Smooth muscle cell (in vitro differentiated cells): Measurements from ENCODE around the gene FARP1. TPM values are rescaled to one million over a fixed set of nuclear protein-coding genes. Genes with fewer than 3 reads are reported as not detected.

ENCODE experiments used
- DNase-seq: peaks from one replicate; lab custom pipeline; 2025; ENCODE audit not compliant: unreplicated experiment; lab: John Stamatoyannopoulos, UW
- H2AFZ ChIP-seq: fragments of 200-600 bp; sonication (generic); 2 replicates; pipeline ENCODE4 v1.6.0; 2016; ENCODE audit warnings: antibody characterized with exemption, low read depth, mild to moderate bottlenecking
- H3F3A ChIP-seq: fragments of 200-600 bp; sonication (generic); 2 replicates; pipeline ENCODE4 v1.6.0; 2017; ENCODE audit warnings: antibody characterized with exemption, low read depth
- H3K27ac ChIP-seq: fragments of 200-600 bp; sonication (generic); 2 replicates; pipeline ENCODE4 v1.5.1; 2016; ENCODE audit warnings: low read depth, mild to moderate bottlenecking
- H3K27me3 ChIP-seq: fragments of 200-600 bp; sonication (generic); 2 replicates; pipeline ENCODE4 v1.6.1; 2016; ENCODE audit warnings: low read depth, mild to moderate bottlenecking
- H3K36me3 ChIP-seq: fragments of 200-600 bp; sonication (generic); 2 replicates; pipeline ENCODE4 v1.5.1; 2016; ENCODE audit warnings: low read depth
- H3K4me1 ChIP-seq: fragments of 200-600 bp; sonication (generic); 2 replicates; pipeline ENCODE4 v1.5.1; 2016; ENCODE audit warnings: low read depth
- H3K4me2 ChIP-seq: fragments of 200-600 bp; sonication (generic); 2 replicates; pipeline ENCODE4 v1.6.0; 2016; ENCODE audit warnings: mild to moderate bottlenecking
- H3K4me3 ChIP-seq: fragments of 200-600 bp; sonication (generic); 2 replicates; pipeline ENCODE4 v1.5.1; 2016; ENCODE audit warnings: mild to moderate bottlenecking
- H3K79me2 ChIP-seq: fragments of 200-600 bp; sonication (generic); 2 replicates; pipeline ENCODE4 v1.6.0; 2016; ENCODE audit warnings: low read depth, mild to moderate bottlenecking
- H3K9ac ChIP-seq: fragments of 200-600 bp; sonication (generic); 2 replicates; pipeline ENCODE4 v1.6.0; 2016; ENCODE audit warnings: low read depth
- H3K9me3 ChIP-seq: fragments of 200-600 bp; sonication (generic); replicated peaks from 2 replicates; pipeline ENCODE4 v1.5.1; 2016; ENCODE audit warnings: low read depth
- H4K20me1 ChIP-seq: fragments of 200-600 bp; sonication (generic); 2 replicates; pipeline ENCODE4 v1.6.0; 2016; ENCODE audit warnings: low read depth
- CTCF ChIP-seq: fragments of 200-600 bp; sonication (generic); IDR thresholded peaks from 2 replicates; pipeline ENCODE4 v1.5.1; 2017; ENCODE audit warnings: borderline replicate concordance, mild to moderate bottlenecking, antibody characterized with exemption; ENCODE audit not compliant: insufficient read depth, poor library complexity, severe bottlenecking
- WGBS: methylation state at CpG from one replicate; pipeline ENCODE4 v1.1.7; 2016; ENCODE audit warnings: low lambda C conversion rate; 5-methylcytosine and 5-hydroxymethylcytosine counted together
- polyA plus RNA-seq: library from polyadenylated mRNA; unstranded; fragments of >200 nt; fragmentation: Nextera tagmentation; extraction: Ambion mirVana; gene quantifications from 2 replicates; pipeline ENCODE4 v1.2.1, GENCODE V29; 2016
- total RNA-seq: library from RNA; depleted of rRNA; stranded (reverse); fragments of >200 nt; gene quantifications from 2 replicates; pipeline ENCODE4 v1.2.3, GENCODE V29; 2014

Gene FARP1
- total and polyA plus RNA-seq, 2 experiments from 2014 or later = 59.4 to 104 TPM

- H3K4me2 ChIP-seq = no peak overlapping the region
- TF ChIP-seq CTCF = no peak
Measured at GRCh38 chr13:98246538-98247172, 103.8 kb downstream of the FARP1 start.

GRCh38 chr13:98251708-98252107, 108.8 kb downstream of the FARP1 start:
- peaks cover 17% of the 10 kb centered on the region for H3K4me1 ChIP-seq
- no peaks in the 10 kb centered on the region for H3K36me3 ChIP-seq
- no peak overlapping the region for H3K4me2 ChIP-seq
- no peak overlapping the region for H3K9ac ChIP-seq
- H3K4me3 ChIP-seq = no peak overlapping the region
- H2AFZ ChIP-seq = no peak overlapping the region
- no peaks in the 10 kb centered on the region for H3K27me3 ChIP-seq
- no peak for DNase-seq
- no peak for TF ChIP-seq CTCF
- peaks cover 8% of the 10 kb centered on the region for H4K20me1 ChIP-seq
- 97% methylated on average over 7 of the region's 7 CpGs for WGBS
- no peak overlapping the region for H3K27ac ChIP-seq
- H3K79me2 ChIP-seq = peaks cover 38% of the 10 kb centered on the region
- no peaks in the 10 kb centered on the region for H3K9me3 ChIP-seq
- peaks cover 7% of the 10 kb centered on the region for H3F3A ChIP-seq

More at GRCh38 chr13:98246538-98247172, 103.8 kb downstream of the FARP1 start:
- no peaks in the 10 kb centered on the region for H3K27me3 ChIP-seq
- peaks cover 50% of the 10 kb centered on the region for H3K79me2 ChIP-seq
- H3K4me3 ChIP-seq = no peak overlapping the region
- H3K9ac ChIP-seq = no peak overlapping the region
- H2AFZ ChIP-seq = no peak overlapping the region
- WGBS = 84% methylated on average over 11 of the region's 11 CpGs
- no peaks in the 10 kb centered on the region for H3K9me3 ChIP-seq
- peaks cover 28% of the 10 kb centered on the region for H4K20me1 ChIP-seq
- H3K36me3 ChIP-seq = no peaks in the 10 kb centered on the region
- DNase-seq = no peak
- no peak overlapping the region for H3K27ac ChIP-seq
- no peaks in the 10 kb centered on the region for H3F3A ChIP-seq
- no peaks in the 10 kb centered on the region for H3K4me1 ChIP-seq

GRCh38 chr13:98252931-98253470, 110.1 kb downstream of the FARP1 start:
- Histone ChIP-seq H3K4me1 (peaks cover 17% of the 10 kb centered on the region), H3K9ac (peak overlapping the region; percentile 27), H4K20me1 (peaks cover 8% of the 10 kb centered on the region), H2AFZ (no peak overlapping the region), H3K4me3 (no peak overlapping the region), H3K4me2 (peak overlapping the region; percentile 75), H3K79me2 (peaks cover 47% of the 10 kb centered on the region), H3K36me3 (no peaks in the 10 kb centered on the region), H3K9me3 (no peaks in the 10 kb centered on the region), H3K27me3 (no peaks in the 10 kb centered on the region), H3K27ac (peak overlapping the region; percentile 87), H3F3A (peaks cover 7% of the 10 kb centered on the region)
- WGBS = 16% methylated on average over 7 of the region's 7 CpGs
- DNase-seq = no peak
- TF ChIP-seq CTCF = no peak

GRCh38 chr13:98253526-98253925, 110.6 kb downstream of the FARP1 start:
- Histone ChIP-seq H2AFZ (no peak overlapping the region), H3K4me1 (peaks cover 17% of the 10 kb centered on the region), H3K36me3 (no peaks in the 10 kb centered on the region), H3K79me2 (peaks cover 51% of the 10 kb centered on the region), H3K27ac (peak overlapping the region; percentile 87), H3F3A (peaks cover 7% of the 10 kb centered on the region), H3K9me3 (no peaks in the 10 kb centered on the region), H3K4me2 (peak overlapping the region; percentile 75), H3K27me3 (no peaks in the 10 kb centered on the region), H4K20me1 (peaks cover 7% of the 10 kb centered on the region), H3K9ac (no peak overlapping the region), H3K4me3 (no peak overlapping the region)
- TF ChIP-seq CTCF = no peak
- no peak for DNase-seq
- WGBS = 32% methylated on average over 7 of the region's 7 CpGs
